Purkinje cell (primary cell): Measurements from ENCODE around the gene MRPS21. TPM values are rescaled to one million over a fixed set of nuclear protein-coding genes. Genes with fewer than 3 reads are reported as not detected.

Experiments used
- polyA plus RNA-seq: library from polyadenylated mRNA; unstranded; fragments of >200 nt; fragmentation: Nextera tagmentation; gene quantifications from 2 replicates; pipeline ENCODE4 v1.2.1, GENCODE V29; 2014

The MRPS21 gene
- 359 and 393 TPM in 2 replicates for polyA plus RNA-seq

DNA sequence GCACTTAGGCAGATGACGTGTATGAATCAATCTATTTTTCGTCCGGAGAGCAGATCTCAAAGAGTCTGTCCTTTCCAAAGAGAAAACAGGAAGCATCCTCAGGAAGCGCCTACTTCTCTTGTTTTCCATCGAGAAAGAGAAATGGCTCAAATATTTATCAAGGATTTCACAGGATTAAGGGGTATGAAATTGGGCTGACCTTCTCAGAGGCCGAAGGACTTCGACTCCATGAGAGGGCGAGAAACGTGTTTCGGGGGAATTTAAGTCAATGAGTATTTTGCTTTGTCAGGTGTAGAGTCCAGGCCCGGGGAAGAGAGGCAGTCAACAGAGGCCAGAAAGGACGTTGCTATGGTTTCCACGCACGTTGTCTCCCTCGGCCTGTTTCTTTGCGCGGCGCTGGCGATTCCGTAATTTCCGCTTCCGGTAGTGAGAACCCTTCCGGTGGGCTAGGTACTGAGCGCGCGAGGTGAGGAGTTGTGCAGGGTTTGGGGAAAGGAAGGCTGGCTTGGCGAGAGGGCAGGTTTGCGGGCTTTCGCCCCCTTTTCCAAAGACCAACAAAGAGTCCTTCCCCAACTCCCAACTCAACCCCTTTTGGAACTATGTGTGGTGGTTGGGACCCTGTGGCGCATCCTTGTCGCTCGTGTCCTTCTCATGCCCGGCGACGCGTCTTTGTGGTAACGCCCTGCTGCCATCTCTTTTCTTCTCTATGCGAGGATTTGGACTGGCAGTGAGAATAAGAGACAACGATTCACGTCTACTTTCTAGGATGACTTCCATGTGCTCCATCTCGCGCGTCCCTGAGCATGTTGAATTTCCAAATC is at the start of gene MRPS21:
Gene MRPS21 (plus strand): TSS at position 429 of the 821 bp plus-strand sequence. CDS start 506 bp downstream, outside the sequence.

DNA sequence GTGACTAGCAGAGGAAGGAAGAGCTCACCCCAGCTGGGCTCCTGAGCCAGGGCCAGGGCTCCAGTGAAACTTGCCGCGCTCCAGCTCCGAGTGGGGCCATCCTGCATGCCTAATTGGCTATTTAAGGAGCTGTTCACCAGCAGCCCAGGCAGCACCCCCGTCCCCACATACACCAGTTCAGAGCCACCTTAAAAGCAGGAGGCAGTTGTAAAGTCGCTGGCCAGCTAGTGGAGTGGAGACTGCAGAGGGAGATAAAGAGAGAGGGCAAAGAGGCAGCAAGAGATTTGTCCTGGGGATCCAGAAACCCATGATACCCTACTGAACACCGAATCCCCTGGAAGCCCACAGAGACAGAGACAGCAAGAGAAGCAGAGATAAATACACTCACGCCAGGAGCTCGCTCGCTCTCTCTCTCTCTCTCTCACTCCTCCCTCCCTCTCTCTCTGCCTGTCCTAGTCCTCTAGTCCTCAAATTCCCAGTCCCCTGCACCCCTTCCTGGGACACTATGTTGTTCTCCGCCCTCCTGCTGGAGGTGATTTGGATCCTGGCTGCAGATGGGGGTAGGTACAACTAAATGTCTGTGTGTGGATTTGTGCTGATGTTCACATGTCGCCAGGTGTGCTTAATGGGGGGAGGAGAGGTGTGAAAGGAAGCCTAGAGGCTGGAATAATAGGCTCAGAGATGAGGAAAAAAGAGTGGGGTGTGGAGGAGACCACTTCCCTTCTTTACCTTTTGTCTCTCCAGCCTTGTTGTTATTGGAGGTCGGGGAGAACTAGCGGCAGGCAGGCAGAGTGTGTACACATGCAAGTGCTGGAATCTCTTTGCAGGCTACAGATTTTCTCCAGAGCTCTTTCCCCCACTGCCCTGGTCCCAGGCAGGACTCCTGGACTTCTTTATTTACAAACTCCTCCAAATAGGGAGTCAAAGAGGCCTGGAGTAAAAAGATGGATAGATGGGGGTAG is 35.8 kb upstream of the MRPS21 start, which contains the start of gene CA14:
Gene CA14 (plus strand): TSS at position 151 of the 962 bp plus-strand sequence. CDS start 355 bp downstream, at position 506.

DNA sequence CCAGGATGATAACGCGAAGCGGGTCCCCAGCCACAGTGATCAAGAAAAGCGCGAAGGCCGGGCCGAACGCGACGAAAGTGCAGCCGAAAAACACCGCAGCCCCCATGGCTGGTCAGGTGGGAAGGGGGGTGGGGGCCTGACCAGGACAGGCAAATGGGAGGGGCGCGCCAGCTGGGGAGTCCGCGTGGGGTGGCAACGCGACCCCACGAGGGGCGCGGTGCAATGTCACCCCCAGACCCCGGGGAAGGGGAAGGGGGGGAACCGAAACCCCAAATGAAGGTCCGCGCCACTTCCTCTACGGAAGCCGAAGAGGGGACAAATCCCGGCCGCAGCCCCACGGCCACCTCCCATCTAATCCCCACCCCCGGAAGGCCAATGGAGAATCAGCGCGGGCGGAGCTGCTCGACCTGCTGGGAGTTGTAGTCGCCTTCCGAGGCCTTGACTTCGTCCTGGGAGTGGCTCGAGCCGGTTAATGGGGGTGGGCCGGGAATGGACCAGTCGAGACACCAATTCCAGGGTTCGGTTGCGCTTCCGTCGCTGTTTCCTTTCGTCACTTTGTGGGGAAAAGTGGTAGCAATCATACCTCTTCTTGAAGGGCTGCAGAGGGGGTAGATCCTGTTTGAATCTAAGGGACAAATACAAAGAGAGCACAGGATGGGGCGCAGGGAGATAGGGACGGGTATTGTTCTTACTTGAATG is 24.8 kb upstream of the MRPS21 start, which contains the start of gene APH1A:
Gene APH1A (minus strand): TSS at position 312 of the 699 bp plus-strand sequence. CDS start 206 bp downstream, at position 106.

DNA sequence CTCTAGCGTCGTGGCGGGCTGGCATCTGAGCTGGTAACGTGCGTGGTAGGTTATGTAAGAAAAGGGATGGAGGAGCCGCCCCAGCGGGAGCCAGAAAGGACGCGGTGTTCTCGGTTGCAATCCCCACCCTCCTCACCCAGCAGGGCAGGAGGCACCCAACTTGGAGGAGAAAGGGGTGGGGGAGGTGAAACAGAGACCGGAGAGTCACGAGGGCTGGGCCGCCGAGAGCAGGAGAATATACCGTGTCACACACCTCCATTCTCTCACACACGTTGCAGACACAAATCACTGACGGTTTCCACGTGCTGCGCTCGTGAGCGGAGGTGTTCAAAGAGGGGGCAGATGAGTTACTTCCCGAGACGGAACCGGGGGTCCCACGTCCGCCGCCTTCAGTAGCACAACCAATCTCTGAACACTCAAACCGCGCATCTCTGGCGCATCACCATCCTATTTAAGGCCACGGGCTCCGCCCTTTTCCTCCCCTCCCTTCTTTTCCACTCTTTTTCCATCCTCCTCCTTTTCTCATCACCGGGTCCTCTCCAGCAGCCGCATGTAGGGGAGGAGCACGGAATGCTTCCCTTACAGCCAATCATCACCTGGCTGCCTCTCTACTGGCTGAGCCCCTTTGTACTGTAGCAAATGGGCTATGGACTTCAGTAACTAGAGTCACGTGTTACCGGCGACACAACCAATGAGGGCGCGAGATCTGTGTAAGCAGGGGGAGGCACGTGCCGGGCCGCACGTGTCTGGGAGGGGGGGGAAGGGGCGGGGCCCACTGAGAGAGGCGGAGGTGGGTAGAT is 11.7 kb upstream of the MRPS21 start, which contains the start of gene CIART:
Gene CIART (plus strand): TSS at position 797 of the 800 bp plus-strand sequence. CDS start 714 bp downstream, outside the sequence.

Other genes with a start within 250 kb of the MRPS21 start
- 76.2 and 84.4 TPM in 2 replicates for gene VPS45, start 226.1 kb upstream of the MRPS21 start, polyA plus RNA-seq
- 2.7 and 2.8 TPM in 2 replicates for gene PLEKHO1, start 143.9 kb upstream of the MRPS21 start, polyA plus RNA-seq
- 99.2 and 140 TPM in 2 replicates for gene ANP32E, start 57.7 kb upstream of the MRPS21 start, polyA plus RNA-seq
- gene CA14, start 36.1 kb upstream of the MRPS21 start, polyA plus RNA-seq, result 2.5 and 3.0 TPM in 2 replicates
- gene APH1A, start 24.8 kb upstream of the MRPS21 start, polyA plus RNA-seq, result 0.42 and 0.98 TPM in 2 replicates
- gene C1orf54, start 21.1 kb upstream of the MRPS21 start, polyA plus RNA-seq, result 45.8 and 52.3 TPM in 2 replicates
- gene CIART, start 11.3 kb upstream of the MRPS21 start, polyA plus RNA-seq, result 19.1 and 32.2 TPM in 2 replicates
- gene PRPF3, start 27.7 kb downstream of the MRPS21 start, polyA plus RNA-seq, result 10.1 and 13.6 TPM in 2 replicates
- gene RPRD2, start 70.3 kb downstream of the MRPS21 start, polyA plus RNA-seq, result 7.7 and 9.4 TPM in 2 replicates
- 8.8 and 13.9 TPM in 2 replicates for gene TARS2, start 193.6 kb downstream of the MRPS21 start, polyA plus RNA-seq
- gene ECM1, start 214.2 kb downstream of the MRPS21 start, polyA plus RNA-seq, result 2.0 and 2.4 TPM in 2 replicates
- not detected in 2 replicates for gene FALEC, start 221.9 kb downstream of the MRPS21 start, polyA plus RNA-seq